ENCODE measurements around the gene SRBD1. TPM values are rescaled to one million over a fixed set of nuclear protein-coding genes. Genes with fewer than 3 reads are reported as not detected.

SRBD1 gene
- total and polyA plus RNA-seq, 2 of the 8 experiments (the other 6 are each of a cell fraction or from before 2014, with no cell fraction given): 4.6 to 20.0 TPM

DNA sequence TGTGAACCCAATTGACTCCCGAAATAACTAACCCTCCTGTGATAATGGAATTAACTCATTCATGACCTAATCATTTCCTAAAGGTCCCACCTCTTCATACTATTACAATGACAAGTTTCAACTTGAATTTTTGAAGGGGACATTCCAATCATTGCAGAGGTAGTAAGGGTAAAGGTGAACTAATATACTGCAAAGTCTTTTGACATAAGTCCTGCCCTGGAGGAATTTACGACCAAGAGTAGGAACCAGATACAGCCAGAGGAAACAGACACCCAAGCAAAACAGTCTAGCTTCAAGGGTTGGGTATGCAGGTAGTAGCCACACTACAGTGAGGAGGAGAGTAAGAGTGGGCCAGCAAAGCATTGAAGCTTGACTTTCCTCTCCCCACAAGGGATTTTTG lies 1.2 kb upstream of the SRBD1 start (continued):
- no peak for TF ChIP-seq ZNF274 (IDR thresholded peaks at IDR 0.05; ENCODE audit: borderline replicate concordance, extremely low read depth, low read length)
- no peak for TF ChIP-seq JUN (IDR thresholded peaks at IDR 0.05; ENCODE audit: low read depth, low read length)
- TF ChIP-seq KDM1A (IDR thresholded peaks at IDR 0.05; ENCODE audit: borderline replicate concordance, low read length): no peak
- no peak for TF ChIP-seq USF2 (IDR thresholded peaks at IDR 0.05; ENCODE audit: low read length)

Measured in H1 (cell line).